Nephron (organoid): ENCODE data around the gene NXF2.
A peak's percentile ranks its signal among the peaks of the same experiment; 100 is the strongest.

Source experiments
- H3K27ac Mint-ChIP-seq, 3 experiments: 2 replicates each; pipeline ENCODE4 v1.8.0; 2020; ENCODE audit warnings: mixed read lengths in 3 of 3, mild to moderate bottlenecking in 2 of 3, moderate library complexity in 1 of 3
- H3K27me3 Mint-ChIP-seq: 2 replicates; pipeline ENCODE4 v1.8.0; 2021; ENCODE audit warnings: low read depth, mild to moderate bottlenecking, moderate library complexity, mixed read lengths
- H3K36me3 Mint-ChIP-seq: 2 replicates; pipeline ENCODE4 v1.8.0; 2020; ENCODE audit warnings: low read depth, mixed read lengths
- H3K4me1 Mint-ChIP-seq: 2 replicates; pipeline ENCODE4 v1.8.0; 2020; ENCODE audit warnings: mixed read lengths
- H3K4me3 Mint-ChIP-seq, 3 experiments: 2 replicates each; pipeline ENCODE4 v1.8.0; 2020; ENCODE audit warnings: mild to moderate bottlenecking in 3 of 3, mixed read lengths in 3 of 3, moderate library complexity in 2 of 3
- H3K9me3 Mint-ChIP-seq: 2 replicates; pipeline ENCODE4 v1.8.0; 2020; ENCODE audit warnings: mixed read lengths
- CTCF ChIP-seq, 3 experiments: fragments of 200-600 bp; sonication (generic); IDR thresholded peaks; one replicate each; pipeline ENCODE4 v1.5.0; 2021; ENCODE audit warnings: antibody characterized with exemption in 3 of 3; ENCODE audit not compliant: unreplicated experiment in 3 of 3

The NXF2 gene

GRCh38 chrX:102341867-102342266 lies 94.9 kb downstream of the NXF2 start:
- no peak for TF ChIP-seq CTCF (IDR thresholded peaks at IDR 0.05; ENCODE audit: unreplicated experiment in 3 of 3)
- H3K4me3 Mint-ChIP-seq = no peak overlapping the region
- no peak overlapping the region for H3K27ac Mint-ChIP-seq
- no peaks in the 10 kb centered on the region for H3K36me3 Mint-ChIP-seq
- no peaks in the 10 kb centered on the region for H3K27me3 Mint-ChIP-seq
- H3K4me1 Mint-ChIP-seq = no peaks in the 10 kb centered on the region
- peaks cover 4% of the 10 kb centered on the region for H3K9me3 Mint-ChIP-seq

- peaks cover 8% of the 10 kb centered on the region for H3K9me3 Mint-ChIP-seq
- peak; percentile 70 to 78 (median 76) for TF ChIP-seq CTCF (IDR thresholded peaks at IDR 0.05; ENCODE audit: unreplicated experiment in 3 of 3)
- H3K4me1 Mint-ChIP-seq = no peaks in the 10 kb centered on the region
- H3K27me3 Mint-ChIP-seq = no peaks in the 10 kb centered on the region
- no peak overlapping the region for H3K4me3 Mint-ChIP-seq
- H3K27ac Mint-ChIP-seq = no peak overlapping the region
- no peaks in the 10 kb centered on the region for H3K36me3 Mint-ChIP-seq
Measured at GRCh38 chrX:102345916-102346315, 98.9 kb downstream of the NXF2 start.
